ENCODE results near the gene CDH15.

The CDH15 gene, protein sequence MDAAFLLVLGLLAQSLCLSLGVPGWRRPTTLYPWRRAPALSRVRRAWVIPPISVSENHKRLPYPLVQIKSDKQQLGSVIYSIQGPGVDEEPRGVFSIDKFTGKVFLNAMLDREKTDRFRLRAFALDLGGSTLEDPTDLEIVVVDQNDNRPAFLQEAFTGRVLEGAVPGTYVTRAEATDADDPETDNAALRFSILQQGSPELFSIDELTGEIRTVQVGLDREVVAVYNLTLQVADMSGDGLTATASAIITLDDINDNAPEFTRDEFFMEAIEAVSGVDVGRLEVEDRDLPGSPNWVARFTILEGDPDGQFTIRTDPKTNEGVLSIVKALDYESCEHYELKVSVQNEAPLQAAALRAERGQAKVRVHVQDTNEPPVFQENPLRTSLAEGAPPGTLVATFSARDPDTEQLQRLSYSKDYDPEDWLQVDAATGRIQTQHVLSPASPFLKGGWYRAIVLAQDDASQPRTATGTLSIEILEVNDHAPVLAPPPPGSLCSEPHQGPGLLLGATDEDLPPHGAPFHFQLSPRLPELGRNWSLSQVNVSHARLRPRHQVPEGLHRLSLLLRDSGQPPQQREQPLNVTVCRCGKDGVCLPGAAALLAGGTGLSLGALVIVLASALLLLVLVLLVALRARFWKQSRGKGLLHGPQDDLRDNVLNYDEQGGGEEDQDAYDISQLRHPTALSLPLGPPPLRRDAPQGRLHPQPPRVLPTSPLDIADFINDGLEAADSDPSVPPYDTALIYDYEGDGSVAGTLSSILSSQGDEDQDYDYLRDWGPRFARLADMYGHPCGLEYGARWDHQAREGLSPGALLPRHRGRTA

DNA sequence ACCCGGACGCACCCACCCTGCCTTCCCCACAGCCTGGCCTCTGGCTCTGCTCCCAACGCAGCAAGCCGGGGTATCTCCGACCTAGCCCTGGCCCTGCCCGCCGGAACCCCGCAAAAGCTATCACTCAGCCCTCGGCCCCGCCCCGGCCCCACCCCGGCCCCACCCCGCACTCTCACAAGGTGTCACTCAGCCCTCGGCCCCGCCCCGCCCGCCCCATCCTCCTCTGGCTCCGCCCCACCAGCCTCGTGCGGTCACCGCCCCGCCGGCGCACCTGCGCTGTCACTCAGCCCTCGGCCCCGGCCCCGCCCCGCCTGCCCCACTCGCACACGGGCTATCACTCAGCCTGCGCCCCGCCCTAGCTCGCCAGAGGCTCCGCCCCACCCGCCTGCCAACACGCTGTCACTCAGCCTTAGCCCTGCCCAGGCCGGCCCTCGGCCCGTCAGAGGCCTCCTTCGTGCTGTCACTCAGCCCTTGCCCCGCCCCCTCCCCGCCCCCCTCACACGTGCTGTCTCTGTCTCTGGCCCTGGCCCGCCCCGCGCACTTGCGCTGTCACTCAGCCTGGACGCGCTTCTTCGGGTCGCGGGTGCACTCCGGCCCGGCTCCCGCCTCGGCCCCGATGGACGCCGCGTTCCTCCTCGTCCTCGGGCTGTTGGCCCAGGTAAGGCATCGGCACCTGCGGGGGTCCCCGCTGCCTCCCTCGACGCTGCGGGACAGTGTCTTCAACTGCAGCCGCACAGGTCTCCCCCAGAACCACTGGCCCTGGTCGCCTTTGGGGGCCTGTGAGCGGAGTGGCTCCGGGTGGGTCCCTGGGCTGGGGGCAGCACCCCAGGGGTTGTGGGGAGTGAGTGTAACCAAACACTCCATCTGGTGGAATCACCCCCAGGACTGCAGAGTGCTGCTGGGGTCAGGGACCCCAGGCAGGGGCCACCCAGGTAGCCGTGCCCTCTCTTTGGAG lies at the start of gene CDH15:
Gene CDH15 (plus strand): TSS at position 533 of the 955 bp plus-strand sequence. CDS start 84 bp downstream, at position 617.
- in situ Hi-C loops (cut with HindIII; ENCODE audit: low pct_unique_long_range_greater_than_20kb, low sequenced_read_pairs) = no loop called here
- peak; percentile 99 for DNase-seq (ENCODE audit: low read depth in 1 of 2, low spot score in 1 of 2)
- TF ChIP-seq JUND (IDR thresholded peaks at IDR 0.05; ENCODE audit: low read depth) = no peak

DNA sequence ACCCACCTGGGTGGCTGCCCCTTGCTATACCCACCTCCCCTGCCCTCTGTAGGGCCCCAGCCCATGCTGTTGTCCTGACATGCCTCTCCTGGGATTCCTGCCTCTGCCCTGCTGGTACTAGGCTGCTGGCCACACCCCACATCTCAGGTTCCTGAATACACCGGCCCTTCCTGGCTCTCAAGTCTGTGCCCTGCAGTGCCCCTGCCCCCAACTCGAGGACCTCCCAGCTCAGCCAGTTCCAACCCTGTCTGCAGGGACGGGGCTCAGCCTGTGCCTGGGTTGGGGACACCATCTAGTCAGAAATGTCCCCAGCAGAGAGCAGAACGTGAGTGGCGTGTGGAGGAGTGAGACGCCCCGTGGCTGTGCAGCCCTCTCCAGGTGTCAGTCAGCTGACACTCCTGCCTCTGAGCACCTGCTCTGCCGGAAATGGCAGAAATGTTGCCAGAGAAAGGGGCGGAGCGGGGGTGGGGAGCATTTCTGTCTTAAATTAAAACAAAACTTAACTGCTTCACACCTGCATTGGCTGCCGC lies 49.2 kb upstream of the CDH15 start:
- in situ Hi-C loops (cut with HindIII; ENCODE audit: low pct_unique_long_range_greater_than_20kb, low sequenced_read_pairs) = no loop called here
- no peak for TF ChIP-seq JUND (IDR thresholded peaks at IDR 0.05; ENCODE audit: low read depth)

DNA sequence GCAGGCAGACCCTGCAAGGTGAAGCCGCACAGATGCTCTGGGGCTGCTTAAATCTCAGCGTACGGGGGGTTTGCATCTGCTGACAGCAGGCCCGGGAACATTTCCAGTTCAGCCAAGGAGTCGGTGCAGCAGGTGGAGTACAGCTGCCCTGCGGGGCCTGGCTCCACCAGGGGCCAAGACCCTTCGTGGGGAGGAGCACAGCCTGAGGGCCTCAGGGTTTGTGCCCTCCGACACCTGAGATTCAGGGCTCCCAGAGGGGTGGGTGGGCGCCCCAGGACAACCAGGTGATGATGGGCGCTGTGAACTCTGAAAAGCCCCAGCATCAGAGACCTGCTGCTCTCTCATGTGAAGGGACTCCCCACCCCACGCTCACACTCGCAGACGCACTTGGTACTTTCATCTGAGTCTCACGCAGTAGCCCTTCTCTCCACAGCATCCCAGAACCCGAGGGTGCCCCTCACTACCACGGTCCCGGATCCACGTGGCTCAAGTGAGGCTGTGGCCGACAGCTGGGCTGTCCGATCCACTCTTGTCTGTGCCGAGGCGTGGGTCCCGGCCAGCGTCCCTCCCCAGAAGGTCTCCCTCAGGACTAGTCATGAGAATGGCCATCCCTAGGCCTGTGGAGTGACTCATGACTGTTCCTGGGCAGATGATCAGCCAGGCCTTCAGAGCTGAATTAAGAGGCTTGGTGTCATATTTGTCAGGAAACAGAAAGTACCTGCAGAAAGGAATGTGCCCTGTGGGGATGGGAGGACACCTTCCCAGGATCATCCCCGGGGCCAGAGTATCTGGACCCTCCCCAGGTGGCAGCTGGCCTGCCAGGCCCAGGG lies 48.3 kb upstream of the CDH15 start:
- in situ Hi-C loops (cut with HindIII; ENCODE audit: low pct_unique_long_range_greater_than_20kb, low sequenced_read_pairs) = no loop called here
- no peak for DNase-seq (ENCODE audit: low read depth in 1 of 2, low spot score in 1 of 2)
- no peak for TF ChIP-seq JUND (IDR thresholded peaks at IDR 0.05; ENCODE audit: low read depth)

More for the DNA sequence above, 49.2 kb upstream of the CDH15 start:
- DNase-seq (ENCODE audit: low read depth in 1 of 2, low spot score in 1 of 2) = peak; percentile 93 to 99

DNA sequence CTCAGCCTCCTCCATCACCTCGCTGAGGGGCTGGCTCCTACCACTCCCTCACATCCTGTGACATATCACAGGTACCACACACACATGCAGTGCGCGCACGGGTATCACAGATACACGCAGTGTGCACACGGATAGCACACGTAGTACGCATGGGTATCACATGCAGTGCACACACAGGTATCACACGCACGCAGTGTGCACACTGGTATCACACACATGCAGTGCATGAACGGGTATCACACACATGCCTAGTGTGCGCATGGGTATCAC lies 47.8 kb upstream of the CDH15 start:
- no peak for TF ChIP-seq JUND (IDR thresholded peaks at IDR 0.05; ENCODE audit: low read depth)
- DNase-seq (ENCODE audit: low read depth in 1 of 2, low spot score in 1 of 2) = no peak
- in situ Hi-C loops (cut with HindIII; ENCODE audit: low pct_unique_long_range_greater_than_20kb, low sequenced_read_pairs) = no loop called here

DNA sequence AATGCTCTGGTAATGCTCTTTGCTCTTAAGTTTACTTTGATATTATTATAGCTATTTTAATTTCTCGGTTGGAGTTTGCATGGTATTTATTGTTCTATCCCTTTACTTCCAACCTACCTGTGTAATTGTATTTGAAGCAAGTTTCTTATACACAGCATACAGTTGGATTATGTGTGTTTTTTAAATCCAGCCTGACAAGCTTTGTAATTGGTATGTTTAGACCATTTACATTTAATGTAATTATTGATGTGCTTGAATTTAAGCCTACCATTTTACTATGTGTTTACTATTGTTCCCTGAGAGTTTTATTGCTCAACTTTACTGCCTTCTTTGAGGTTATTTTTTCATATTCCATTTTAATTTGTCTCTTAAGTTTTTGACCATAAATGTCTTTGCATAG lies 42.2 kb upstream of the CDH15 start:
- TF ChIP-seq JUND (IDR thresholded peaks at IDR 0.05; ENCODE audit: low read depth) = no peak
- in situ Hi-C loops (cut with HindIII; ENCODE audit: low pct_unique_long_range_greater_than_20kb, low sequenced_read_pairs) = no loop called here
- no peak for DNase-seq (ENCODE audit: low read depth in 1 of 2, low spot score in 1 of 2)

DNA sequence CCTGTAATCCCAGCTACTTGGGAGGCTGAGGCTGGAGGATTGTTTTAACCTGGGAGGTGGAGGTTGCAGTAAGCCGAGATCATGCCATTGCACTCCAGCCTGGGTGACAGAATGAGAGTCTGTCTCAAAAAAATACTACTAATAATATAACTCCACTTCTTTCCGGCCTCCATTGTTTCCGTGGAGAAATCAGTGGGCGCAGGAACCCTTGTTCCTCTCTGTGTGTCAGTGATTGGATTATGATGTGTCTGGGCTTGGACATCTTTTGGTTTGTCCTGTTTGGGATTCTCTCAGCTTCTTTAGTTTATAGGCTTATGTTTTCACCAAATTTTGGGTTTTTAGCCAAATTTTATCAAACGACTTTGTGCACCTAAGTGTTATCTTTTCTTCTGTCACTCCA lies 41.1 kb upstream of the CDH15 start:
- DNase-seq (ENCODE audit: low read depth in 1 of 2, low spot score in 1 of 2) = no peak
- no peak for TF ChIP-seq JUND (IDR thresholded peaks at IDR 0.05; ENCODE audit: low read depth)
- in situ Hi-C loops (cut with HindIII; ENCODE audit: low pct_unique_long_range_greater_than_20kb, low sequenced_read_pairs) = no loop called here

DNA sequence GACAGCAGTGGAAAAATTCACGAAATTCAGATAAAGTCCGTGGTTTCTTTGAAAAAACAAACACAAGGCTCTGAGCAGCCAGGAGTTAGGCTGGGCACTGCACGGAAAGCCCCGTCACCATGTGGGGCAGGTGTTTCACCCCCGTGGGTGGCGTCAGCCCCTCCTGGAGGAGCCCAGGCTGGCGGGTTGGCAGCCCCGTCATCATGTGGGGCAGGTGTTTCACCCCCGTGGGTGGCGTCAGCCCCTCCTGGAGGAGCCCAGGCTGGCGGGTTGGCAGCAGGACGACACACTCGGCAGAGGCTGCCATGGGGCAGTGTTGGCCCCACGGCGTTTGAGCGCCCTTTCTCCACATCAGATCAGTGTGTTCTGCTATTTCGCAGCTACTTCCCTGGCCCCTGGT lies 39.8 kb upstream of the CDH15 start:
- no peak for TF ChIP-seq JUND (IDR thresholded peaks at IDR 0.05; ENCODE audit: low read depth)
- in situ Hi-C loops (cut with HindIII; ENCODE audit: low pct_unique_long_range_greater_than_20kb, low sequenced_read_pairs) = no loop called here
- no peak for DNase-seq (ENCODE audit: low read depth in 1 of 2, low spot score in 1 of 2)

DNA sequence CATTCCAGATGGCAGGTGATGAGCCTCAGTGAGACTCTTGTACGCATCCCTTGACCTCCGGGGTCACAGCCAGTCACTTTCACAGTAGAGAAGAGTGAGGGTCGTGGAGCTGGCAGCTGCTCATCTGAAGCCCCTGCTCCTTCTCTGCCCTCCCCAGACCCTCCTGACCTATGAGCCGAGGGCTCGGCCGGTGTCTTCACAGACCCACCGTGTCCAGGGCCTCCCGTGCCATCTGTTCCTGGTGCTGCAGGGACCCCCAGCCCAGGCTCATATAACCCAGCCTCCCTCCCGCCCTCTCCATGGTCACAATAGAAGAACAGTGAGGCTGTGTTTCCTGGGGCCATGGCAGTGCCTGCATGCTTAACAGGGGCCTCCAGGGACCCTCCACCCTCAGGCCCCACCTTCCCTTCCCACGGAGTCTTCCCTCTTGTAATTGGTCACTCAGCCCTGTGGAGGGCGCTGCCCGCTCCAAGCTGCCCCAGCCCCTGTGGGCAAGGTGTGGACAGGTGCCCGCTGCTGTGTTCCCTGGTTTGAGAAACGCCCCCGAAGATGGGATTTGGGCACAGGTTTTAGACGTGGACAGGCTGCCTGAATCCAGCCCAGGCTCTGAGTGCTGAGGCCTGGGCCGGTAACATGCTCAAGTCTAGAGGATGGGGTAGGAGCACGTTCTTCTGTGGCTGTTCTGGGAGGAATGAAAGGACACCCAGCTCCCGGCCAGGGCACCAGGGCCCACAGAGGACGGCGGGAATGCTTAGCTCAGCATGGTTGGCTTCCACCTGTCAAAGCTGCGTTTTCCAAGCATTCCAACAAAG lies 39.1 kb upstream of the CDH15 start:
- no peak for TF ChIP-seq JUND (IDR thresholded peaks at IDR 0.05; ENCODE audit: low read depth)
- DNase-seq (ENCODE audit: low read depth in 1 of 2, low spot score in 1 of 2) = no peak
- in situ Hi-C loops (cut with HindIII; ENCODE audit: low pct_unique_long_range_greater_than_20kb, low sequenced_read_pairs) = no loop called here

DNA sequence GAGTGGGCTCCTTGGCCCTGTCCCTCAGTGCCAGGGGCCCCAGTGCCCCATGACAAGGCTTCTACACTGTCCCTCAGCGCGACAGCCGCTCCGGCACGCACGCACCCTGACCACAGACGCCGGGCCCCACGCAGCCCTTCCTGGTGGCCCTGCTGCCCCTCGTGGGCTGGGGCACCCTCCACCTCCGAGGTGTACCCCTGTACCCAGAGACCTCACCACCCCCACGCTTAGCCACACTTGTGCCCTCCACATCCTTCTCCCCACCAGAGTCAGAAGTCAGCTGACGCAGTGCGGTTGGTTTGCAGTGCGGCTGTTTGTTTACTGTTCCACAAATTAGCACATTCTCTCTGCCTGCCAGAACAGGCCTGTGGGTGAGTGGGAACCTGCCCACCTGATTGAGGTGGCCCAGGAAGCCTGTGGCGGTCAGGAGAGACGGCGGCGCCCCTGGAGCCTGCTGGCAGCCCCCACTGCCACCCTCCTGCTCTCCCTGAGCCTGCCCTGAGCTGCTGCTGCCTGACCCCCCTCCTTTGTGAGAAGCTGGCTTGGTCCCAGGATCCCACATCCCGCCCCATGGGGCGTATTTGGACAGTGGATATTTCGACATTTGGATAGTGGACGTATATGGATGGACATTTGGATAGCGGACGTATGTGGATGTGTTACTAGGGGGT lies 38.0 kb upstream of the CDH15 start:
- DNase-seq (ENCODE audit: low read depth in 1 of 2, low spot score in 1 of 2) = no peak
- in situ Hi-C loops (cut with HindIII; ENCODE audit: low pct_unique_long_range_greater_than_20kb, low sequenced_read_pairs) = no loop called here
- no peak for TF ChIP-seq JUND (IDR thresholded peaks at IDR 0.05; ENCODE audit: low read depth)

DNA sequence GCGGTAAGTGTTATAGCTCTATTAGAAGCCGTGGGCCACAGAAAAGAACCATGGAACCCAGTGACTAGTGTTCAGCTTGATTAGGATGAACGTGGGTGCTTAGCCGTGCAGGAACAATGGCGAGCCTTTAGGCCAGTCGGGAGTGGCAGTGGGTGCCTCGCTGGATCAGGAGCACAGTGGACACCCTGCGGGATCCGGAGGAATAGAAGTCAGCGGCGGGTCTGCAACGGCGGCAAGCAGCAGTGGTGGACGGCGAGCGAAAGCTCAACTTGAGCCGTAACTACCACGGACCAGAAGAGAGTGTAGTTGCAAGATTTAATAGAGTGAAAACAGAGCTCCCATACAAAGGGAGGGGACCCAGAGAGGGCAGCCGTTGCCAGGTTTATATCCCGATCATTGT lies 37.3 kb upstream of the CDH15 start:
- in situ Hi-C loops (cut with HindIII; ENCODE audit: low pct_unique_long_range_greater_than_20kb, low sequenced_read_pairs) = no loop called here
- DNase-seq (ENCODE audit: low read depth in 1 of 2, low spot score in 1 of 2) = no peak
- TF ChIP-seq JUND (IDR thresholded peaks at IDR 0.05; ENCODE audit: low read depth) = no peak

All from T47D (cell line).